H7 (cell line): Measurements from ENCODE around the gene PPP2R1B. TPM values are rescaled to one million over a fixed set of nuclear protein-coding genes. Genes with fewer than 3 reads are reported as not detected.
"Not testable (repeated sequence)": the region's sequence is repeated elsewhere in the genome, so short reads cannot be mapped to it uniquely, and the experiment has no call there.

ENCODE experiments used
- DNase-seq: peaks from one replicate; pipeline ENCODE4 v3.0.0; 2012
- H3K27me3 ChIP-seq: 2 replicates; pipeline ENCODE4 v1.6.0; 2011; ENCODE audit warnings: mild to moderate bottlenecking, low read length; ENCODE audit not compliant: control insufficient read depth, insufficient read depth
- H3K36me3 ChIP-seq: replicated peaks from 2 replicates; pipeline ENCODE4 v1.5.1; 2011; ENCODE audit warnings: low read length; ENCODE audit not compliant: control insufficient read depth, insufficient read depth
- H3K4me3 ChIP-seq: 2 replicates; pipeline ENCODE4 v1.5.1; 2011; ENCODE audit warnings: low read depth, mild to moderate bottlenecking, control low read depth, low read length, moderate library complexity; ENCODE audit not compliant: insufficient read depth
- total RNA-seq: library from RNA; depleted of rRNA; stranded (reverse); fragments of >200 nt; shearing (Covaris generic); gene quantifications from 2 replicates; pipeline ENCODE4 v1.2.3, GENCODE V29; 2014

The PPP2R1B gene
- total RNA-seq, 1 experiment from 2014 or later = 58.9 TPM

GRCh38 chr11:111730871-111731591 is 35.2 kb downstream of the PPP2R1B start:
- H3K27me3 ChIP-seq = no peaks in the 10 kb centered on the region
- DNase-seq = no peak
- no peak overlapping the region for H3K4me3 ChIP-seq
- no peaks in the 10 kb centered on the region; the same call in none of the 2 replicates for H3K36me3 ChIP-seq

DNA sequence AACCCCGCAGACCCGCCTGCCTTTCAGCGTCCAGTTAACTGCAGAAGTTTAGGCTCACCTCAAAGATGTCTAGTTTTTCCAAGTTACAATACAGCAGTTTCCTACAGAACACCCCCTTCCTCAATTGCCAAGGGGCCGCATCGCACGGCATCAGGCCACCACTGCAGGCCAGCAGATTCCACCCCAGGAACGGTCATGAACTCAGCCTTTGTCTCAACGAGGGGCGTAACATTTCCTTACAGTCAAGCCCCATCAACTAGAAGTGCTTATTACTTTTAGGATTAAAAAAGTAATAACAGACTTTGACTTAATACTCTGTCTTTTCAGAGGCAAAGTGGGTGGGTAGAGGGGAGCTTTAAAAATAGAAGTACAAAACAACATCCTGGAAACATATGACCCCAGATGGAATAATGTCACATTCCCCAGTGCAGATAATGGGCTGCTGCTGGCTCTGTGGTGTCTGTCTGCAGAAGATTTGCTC is 36.3 kb downstream of the PPP2R1B start:
- no peak for DNase-seq
- H3K4me3 ChIP-seq = no peak overlapping the region
- no peaks in the 10 kb centered on the region; the same call in 1 of the 2 replicates for H3K36me3 ChIP-seq
- H3K27me3 ChIP-seq = no peaks in the 10 kb centered on the region

GRCh38 chr11:111729071-111729830 is 36.9 kb downstream of the PPP2R1B start:
- Histone ChIP-seq H3K27me3 (no peaks in the 10 kb centered on the region), H3K36me3 (no peaks in the 10 kb centered on the region; the same call in 1 of the 2 replicates), H3K4me3 (no peak overlapping the region)
- DNase-seq = no peak

DNA sequence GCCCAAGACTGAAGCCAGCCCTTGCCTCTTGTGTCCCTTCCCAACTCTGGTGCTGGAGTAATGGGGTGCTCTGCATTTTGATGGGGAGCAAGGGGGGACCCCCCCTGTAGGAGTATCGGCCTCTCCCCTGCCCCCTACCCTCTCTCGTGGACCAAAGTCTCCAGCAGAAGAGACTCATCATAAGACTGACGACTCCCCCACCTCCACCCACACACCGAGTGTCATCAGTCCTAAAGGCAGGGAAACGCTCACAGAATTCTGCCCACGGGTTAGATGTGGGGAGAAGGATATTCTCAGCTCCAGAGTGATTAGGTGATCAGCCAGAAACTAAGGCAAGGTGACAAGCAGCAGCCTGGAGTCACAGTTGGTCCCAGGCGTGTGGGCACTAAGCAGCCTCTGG is 38.8 kb downstream of the PPP2R1B start:
- no peak for DNase-seq
- Histone ChIP-seq H3K27me3 (no peaks in the 10 kb centered on the region), H3K36me3 (peaks cover under 1% of the 10 kb centered on the region; the same call in 1 of the 2 replicates), H3K4me3 (no peak overlapping the region)

GRCh38 chr11:111726301-111726713 is 39.9 kb downstream of the PPP2R1B start:
- Histone ChIP-seq H3K4me3 (no peak overlapping the region), H3K36me3 (peaks cover 3% of the 10 kb centered on the region; the same call in 1 of the 2 replicates), H3K27me3 (no peaks in the 10 kb centered on the region)
- DNase-seq = no peak

DNA sequence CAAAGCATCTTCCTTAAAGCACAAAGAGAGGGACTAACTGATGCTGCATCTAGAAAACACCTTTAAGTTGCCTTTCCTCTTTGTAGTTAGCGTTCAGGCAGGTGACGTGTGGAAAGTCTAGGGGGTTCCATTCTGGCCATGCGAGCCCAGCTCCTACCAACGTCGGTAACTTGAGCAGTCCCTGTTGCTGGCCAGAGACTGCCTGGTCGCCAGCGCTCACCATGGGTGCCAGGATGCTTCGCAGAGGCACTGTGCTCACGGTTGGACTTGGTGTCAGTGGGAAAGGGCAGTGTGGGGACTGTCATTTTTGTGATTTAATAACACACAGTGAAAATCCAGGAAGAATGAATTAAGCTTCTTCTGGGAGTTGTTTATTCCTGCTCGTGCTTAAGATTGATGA is 40.6 kb downstream of the PPP2R1B start:
- peaks cover 5% of the 10 kb centered on the region for H3K36me3 ChIP-seq
- H3K27me3 ChIP-seq = no peaks in the 10 kb centered on the region
- H3K4me3 ChIP-seq = no peak overlapping the region
- no peak for DNase-seq

GRCh38 chr11:111724615-111725129 is 41.5 kb downstream of the PPP2R1B start:
- no peaks in the 10 kb centered on the region for H3K27me3 ChIP-seq
- no peak for DNase-seq
- peaks cover 5% of the 10 kb centered on the region for H3K36me3 ChIP-seq
- no peak overlapping the region for H3K4me3 ChIP-seq

- peak; percentile 69 for DNase-seq
- Histone ChIP-seq H3K27me3 (no peaks in the 10 kb centered on the region), H3K4me3 (no peak overlapping the region), H3K36me3 (peaks cover 5% of the 10 kb centered on the region)
Observed at GRCh38 chr11:111723595-111723994, 42.6 kb downstream of the PPP2R1B start.

- no peak for DNase-seq
- Histone ChIP-seq H3K27me3 (no peaks in the 10 kb centered on the region), H3K36me3 (peaks cover 5% of the 10 kb centered on the region), H3K4me3 (no peak overlapping the region)
Observed at GRCh38 chr11:111722501-111722900, 43.7 kb downstream of the PPP2R1B start.

DNA sequence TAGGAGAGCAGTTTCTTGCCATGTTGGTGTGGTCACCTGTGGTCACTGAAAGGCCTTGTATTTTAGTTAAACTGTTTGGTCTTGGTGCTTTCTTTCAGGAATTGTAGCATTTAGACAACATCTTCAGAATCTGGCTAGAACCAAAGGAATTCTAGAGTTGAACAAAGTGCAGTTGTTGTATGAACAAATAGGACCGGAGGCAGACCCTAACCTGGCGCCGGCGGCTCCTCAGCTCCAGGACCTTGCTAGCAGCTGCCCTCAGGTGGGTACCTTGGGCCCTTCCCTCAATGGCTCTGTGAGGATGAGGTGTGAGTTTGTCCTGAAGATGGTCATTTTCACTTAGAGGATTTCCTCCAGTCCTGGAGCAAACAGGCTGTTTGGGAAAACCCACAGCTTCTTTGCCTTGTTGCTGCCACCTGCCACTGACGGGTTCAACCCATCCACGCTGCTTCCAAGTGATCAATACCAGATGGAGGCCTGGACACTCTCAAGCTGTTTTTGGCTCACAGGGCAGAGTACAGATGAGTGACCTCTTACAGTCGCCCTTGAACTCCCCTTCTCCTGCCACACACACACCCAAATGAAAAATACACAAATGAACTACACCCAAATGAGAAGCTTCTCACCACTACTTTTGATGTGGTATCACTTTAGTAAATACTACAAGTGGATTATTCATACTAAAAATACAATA is 45.2 kb downstream of the PPP2R1B start:
- no peaks in the 10 kb centered on the region for H3K27me3 ChIP-seq
- H3K36me3 ChIP-seq = peaks cover 5% of the 10 kb centered on the region
- no peak overlapping the region for H3K4me3 ChIP-seq
- no peak for DNase-seq

- Histone ChIP-seq H3K36me3 (peaks cover 5% of the 10 kb centered on the region), H3K27me3 (no peaks in the 10 kb centered on the region)
- DNase-seq = no peak
Observed at GRCh38 chr11:111719379-111719778, 46.8 kb downstream of the PPP2R1B start.

DNA sequence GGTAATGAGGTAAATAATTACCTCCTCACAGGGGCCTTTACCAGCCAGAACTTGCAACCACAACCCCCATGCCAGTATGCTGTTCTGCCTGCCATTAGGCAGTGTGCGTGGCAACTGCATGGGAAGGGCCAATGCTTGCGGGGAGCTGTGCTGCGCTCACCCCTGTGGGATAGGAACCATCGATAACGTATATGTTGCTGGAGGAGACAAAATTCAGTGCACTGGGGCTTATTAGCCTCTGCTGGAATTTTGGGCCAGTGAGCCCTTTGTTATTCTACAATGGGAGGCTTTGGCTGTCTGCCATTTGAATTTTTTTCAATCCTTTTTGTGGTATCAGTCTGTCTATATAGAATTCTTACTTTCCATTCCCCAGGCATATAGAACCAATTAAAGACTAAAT is 47.3 kb downstream of the PPP2R1B start:
- DNase-seq = no peak
- Histone ChIP-seq H3K27me3 (no peaks in the 10 kb centered on the region), H3K36me3 (peaks cover 5% of the 10 kb centered on the region), H3K4me3 (no peak overlapping the region)

More at GRCh38 chr11:111719379-111719778, 46.8 kb downstream of the PPP2R1B start:
- no peak overlapping the region for H3K4me3 ChIP-seq

DNA sequence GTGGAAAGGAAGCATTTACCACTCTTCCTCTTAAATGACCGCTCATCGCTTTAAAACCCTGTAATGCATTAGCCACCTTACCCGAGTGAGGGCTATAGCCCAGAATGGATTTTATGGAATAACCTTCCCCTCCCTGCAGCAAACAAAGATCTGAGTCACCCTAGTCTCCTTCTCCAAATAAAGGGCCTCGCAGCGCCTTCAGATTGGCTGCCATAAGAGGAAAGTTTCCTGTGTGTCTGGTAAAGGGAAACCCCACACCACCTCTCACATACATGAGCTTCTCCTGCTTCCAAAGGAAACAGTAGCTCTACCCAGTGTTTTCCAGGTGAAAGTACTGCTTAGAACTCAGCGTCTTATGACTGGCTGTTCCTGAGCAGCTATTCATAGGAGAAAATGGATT is 47.8 kb downstream of the PPP2R1B start:
- Histone ChIP-seq H3K4me3 (no peak overlapping the region), H3K36me3 (peaks cover 5% of the 10 kb centered on the region)
- DNase-seq = no peak

GRCh38 chr11:111717660-111718059 is 48.5 kb downstream of the PPP2R1B start:
- H3K36me3 ChIP-seq, H3K27me3 ChIP-seq, DNase-seq, H3K4me3 ChIP-seq: not testable (repeated sequence)

More for the DNA sequence above, 47.8 kb downstream of the PPP2R1B start:
- H3K27me3 ChIP-seq = no peaks in the 10 kb centered on the region
